GM21447 (cell line): ENCODE measurements around the gene HOATZ.

Experiments used
- ATAC-seq: cut with Tn5 transposase; IDR thresholded peaks from one replicate; pipeline ENCODE4 v1.9.1; 2021; ENCODE audit not compliant: unreplicated experiment

HOATZ gene

GRCh38 chr11:111548525-111548924, 33.9 kb downstream of the HOATZ start:
- ATAC-seq = no peak

- no peak for ATAC-seq
Measured at GRCh38 chr11:111549196-111549868, 34.8 kb downstream of the HOATZ start.

- no peak for ATAC-seq
Measured at GRCh38 chr11:111549869-111550203, 35.3 kb downstream of the HOATZ start.

- ATAC-seq = no peak
Measured at GRCh38 chr11:111550258-111550657, 35.7 kb downstream of the HOATZ start.

- ATAC-seq = no peak
Measured at GRCh38 chr11:111554532-111554931, 40.0 kb downstream of the HOATZ start.

GRCh38 chr11:111555255-111555654, 40.7 kb downstream of the HOATZ start:
- ATAC-seq = no peak

GRCh38 chr11:111557425-111558111, 43.0 kb downstream of the HOATZ start:
- ATAC-seq = no peak

- no peak for ATAC-seq
Measured at GRCh38 chr11:111559800-111560464, 45.4 kb downstream of the HOATZ start.

- no peak for ATAC-seq
Measured at GRCh38 chr11:111560800-111561199, 46.2 kb downstream of the HOATZ start.

- no peak for ATAC-seq
Measured at GRCh38 chr11:111561306-111561705, 46.7 kb downstream of the HOATZ start.

- ATAC-seq = no peak
Measured at GRCh38 chr11:111561791-111562325, 47.3 kb downstream of the HOATZ start.

- no peak for ATAC-seq
Measured at GRCh38 chr11:111562692-111563389, 48.3 kb downstream of the HOATZ start.

- no peak for ATAC-seq
Measured at GRCh38 chr11:111565114-111565720, 50.6 kb downstream of the HOATZ start.

GRCh38 chr11:111566324-111566723, 51.7 kb downstream of the HOATZ start:
- ATAC-seq = no peak

GRCh38 chr11:111569476-111569875, 54.9 kb downstream of the HOATZ start:
- no peak for ATAC-seq

GRCh38 chr11:111570796-111571195, 56.2 kb downstream of the HOATZ start:
- ATAC-seq = no peak

- ATAC-seq = no peak
Measured at GRCh38 chr11:111571829-111572501, 57.4 kb downstream of the HOATZ start.

GRCh38 chr11:111572581-111572980, 58.0 kb downstream of the HOATZ start:
- ATAC-seq = no peak

- ATAC-seq = no peak
Measured at GRCh38 chr11:111573821-111574249, 59.3 kb downstream of the HOATZ start.
